Measurements from ENCODE around the gene MT4. TPM values are rescaled to one million over a fixed set of nuclear protein-coding genes. Genes with fewer than 3 reads are reported as not detected.
"Not testable (repeated sequence)": the region's sequence is repeated elsewhere in the genome, so short reads cannot be mapped to it uniquely, and the experiment has no call there.

Gene MT4
- total RNA-seq, 1 donor from 2014 or later = not detected

- no peak for DNase-seq (ENCODE audit: low spot score)
Measured at GRCh38 chr16:56559109-56559508, 5.8 kb upstream of the MT4 start.

DNA sequence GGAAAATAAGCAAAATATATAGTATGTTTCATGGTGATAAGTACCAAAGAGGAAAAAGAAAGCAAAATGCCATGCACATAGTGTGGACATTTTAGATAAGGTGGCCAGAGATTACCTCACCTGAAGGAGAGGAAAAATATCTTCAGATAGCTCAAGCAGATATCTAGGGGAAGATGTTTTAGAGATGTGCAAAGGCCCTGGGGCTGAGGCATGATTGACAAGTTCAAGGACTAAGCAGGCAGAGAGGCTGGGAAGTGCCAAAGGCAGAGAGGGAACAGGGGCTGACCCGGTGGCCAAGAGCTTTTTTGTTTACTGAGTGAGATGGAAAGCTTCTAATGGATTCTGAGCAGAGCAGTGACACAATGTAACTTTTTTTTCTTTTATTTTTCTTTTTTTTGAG lies 4.4 kb upstream of the MT4 start:
- DNase-seq (ENCODE audit: low spot score) = no peak

GRCh38 chr16:56561126-56561525 lies 3.7 kb upstream of the MT4 start:
- DNase-seq (ENCODE audit: low spot score) = no peak

DNA sequence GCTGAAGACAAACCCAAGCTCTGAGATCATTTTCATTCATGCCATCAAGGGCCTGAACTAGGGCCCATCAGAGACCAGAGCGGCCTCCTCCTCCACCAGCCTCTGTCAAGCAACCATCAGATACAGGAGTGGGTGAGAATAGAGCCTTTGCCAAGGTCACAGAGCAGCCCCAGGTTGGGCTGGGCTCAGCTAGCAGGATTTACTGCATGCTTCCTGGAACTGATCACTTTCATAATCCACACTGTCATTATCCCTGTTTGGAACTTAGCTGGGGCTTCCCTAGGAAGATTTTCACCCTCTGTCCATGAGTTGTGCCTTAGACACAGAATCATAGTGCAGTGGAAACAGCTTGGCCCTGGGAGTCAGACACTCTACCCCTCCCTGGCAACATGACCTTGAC lies 5.1 kb downstream of the MT4 start:
- DNase-seq (ENCODE audit: low spot score) = no peak

DNA sequence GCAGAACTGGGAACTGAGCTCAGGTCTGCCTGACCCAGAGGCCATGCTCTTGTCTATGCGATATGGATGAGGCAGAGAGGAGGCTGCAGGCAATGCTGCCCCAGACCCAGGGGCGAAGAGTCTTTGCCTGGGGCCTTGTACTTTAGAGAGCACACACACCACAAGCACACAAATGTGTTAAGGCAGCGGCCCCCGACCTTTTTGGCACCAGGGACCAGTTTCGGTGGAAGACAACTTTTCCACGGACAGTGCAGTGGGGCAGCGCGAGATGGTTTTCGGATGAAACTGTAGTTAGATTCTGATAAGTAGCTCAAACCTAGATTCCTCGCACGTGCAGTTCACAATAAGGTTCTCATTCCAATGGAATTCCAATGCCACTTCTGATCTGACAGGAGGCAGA lies 6.7 kb downstream of the MT4 start:
- DNase-seq (ENCODE audit: low spot score) = no peak

DNA sequence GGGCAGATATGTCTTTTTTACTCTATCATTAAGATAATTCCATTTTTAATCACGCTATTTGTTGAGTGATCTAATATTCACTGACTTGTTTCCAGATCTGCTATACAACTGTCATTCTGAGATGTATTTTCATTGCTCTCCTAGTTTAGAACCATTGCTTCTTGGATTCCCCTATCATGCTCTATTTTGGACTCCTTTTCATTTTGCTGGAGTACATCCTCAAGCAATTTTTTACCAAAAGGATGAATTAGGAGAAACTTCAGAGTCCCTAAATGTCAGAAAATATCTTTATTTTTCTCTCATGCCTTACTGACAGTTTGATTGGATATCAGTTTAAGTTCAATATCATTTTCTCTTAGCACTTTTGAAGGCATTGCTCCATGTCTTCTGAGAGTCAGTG lies 9.8 kb downstream of the MT4 start:
- no peak for DNase-seq (ENCODE audit: low spot score)

- DNase-seq (ENCODE audit: low spot score) = peak; percentile 82
Measured at GRCh38 chr16:56576585-56577299, 11.9 kb downstream of the MT4 start.

GRCh38 chr16:56577300-56577625 lies 12.4 kb downstream of the MT4 start:
- no peak for DNase-seq (ENCODE audit: low spot score)

- DNase-seq (ENCODE audit: low spot score) = no peak
Measured at GRCh38 chr16:56580391-56581048, 15.6 kb downstream of the MT4 start.

DNA sequence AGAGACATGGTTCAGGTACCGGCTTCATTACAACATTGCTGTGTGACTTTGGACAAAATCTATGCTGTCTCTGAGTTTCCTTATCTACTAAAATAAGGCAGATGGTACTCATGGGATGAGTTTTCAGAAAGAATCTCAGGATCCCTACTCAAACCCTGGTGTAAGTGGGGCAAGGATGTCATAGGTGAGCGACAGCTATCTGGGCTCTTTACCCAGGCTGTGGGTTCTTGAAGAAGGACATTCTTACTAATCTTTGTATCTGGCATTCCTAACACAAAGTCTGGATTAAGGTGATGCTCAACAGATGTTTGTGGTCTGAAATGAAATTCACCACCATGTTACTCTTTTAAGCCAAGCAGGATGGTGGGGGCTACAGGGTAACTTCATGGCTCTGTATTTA lies 18.0 kb downstream of the MT4 start:
- DNase-seq (ENCODE audit: low spot score) = not testable (repeated sequence)

- no peak for DNase-seq (ENCODE audit: low spot score)
Measured at GRCh38 chr16:56583351-56584168, 18.7 kb downstream of the MT4 start.

DNA sequence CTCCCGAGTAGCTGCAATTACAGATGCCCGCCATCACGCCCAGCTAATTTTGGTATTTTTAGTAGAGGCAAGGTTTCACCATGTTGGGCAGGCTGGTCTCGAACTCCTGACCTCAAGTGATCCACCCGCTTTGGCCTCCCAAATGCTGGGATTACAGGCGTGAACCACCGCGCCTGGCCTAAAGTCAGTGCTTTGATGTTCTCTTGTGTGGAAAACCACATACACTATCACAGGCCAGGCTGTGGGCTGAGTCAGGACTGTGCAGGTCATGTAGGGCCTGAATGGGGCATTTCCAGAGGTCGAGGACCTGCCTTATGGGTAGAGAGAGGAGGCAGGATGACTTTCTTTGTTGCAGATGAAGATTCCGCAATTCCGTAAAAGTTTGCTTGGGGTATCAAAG lies 19.4 kb downstream of the MT4 start:
- DNase-seq (ENCODE audit: low spot score) = no peak

DNA sequence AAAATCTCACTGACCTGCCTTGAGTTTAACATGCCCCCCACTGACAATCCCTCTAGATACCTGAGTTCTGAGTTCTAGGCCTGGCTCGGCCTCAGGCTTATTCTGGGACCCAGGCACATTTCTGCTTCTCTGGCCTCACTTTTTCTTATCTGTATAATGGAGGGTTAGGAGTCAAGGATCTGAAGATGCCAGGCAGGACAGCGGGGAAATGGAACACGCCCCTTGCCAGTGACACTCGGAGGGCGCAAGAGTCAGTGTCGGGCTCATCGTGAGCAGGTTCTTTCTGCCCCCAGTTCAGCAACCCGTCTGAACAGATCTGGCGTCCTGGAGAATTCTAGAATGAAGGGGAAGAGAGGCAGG lies 23.9 kb downstream of the MT4 start:
- no peak for DNase-seq (ENCODE audit: low spot score)

DNA sequence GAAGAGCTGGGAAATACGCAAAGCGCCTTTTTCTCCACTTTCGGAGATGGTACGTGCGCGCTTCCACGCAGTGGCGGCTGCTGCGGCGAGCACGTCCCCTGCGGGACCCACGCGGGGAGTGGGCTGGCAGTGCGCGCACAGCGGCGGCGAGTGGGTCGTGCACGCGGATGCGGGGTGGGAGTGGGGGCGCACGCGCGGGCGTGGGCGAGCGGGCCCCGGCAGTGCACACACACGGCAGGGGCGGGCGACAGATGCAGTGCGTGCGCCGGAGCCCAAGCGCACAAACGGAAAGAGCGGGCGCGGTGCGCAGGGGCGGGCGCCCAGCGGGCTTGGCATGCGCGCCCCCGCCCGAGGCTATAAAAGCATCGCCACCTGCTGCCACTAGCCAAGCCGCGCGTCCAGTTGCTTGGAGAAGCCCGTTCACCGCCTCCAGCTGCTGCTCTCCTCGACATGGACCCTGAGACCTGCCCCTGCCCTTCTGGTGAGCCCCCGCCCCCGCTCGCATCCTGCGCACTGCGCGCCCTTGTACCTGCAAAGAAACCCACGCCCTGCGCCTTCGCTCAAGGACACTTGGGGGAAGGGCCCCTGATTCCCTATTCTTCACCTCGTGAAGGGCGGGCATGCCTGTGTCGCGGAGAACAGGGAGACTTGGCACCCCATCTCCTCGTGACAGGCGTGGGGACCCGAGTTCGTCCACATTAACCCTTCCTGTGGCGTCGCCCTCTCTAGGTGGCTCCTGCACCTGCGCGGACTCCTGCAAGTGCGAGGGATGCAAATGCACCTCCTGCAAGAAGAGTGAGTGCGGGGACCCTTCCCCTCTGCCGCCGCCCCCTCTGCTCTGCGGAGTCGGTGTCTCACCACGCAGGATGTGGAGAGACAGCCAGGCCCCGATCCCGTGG lies 24.5 kb downstream of the MT4 start, which contains the start of gene MT3:
Gene MT3 (plus strand): TSS at position 388 of the 899 bp plus-strand sequence. CDS start 63 bp downstream, at position 451.
- DNase-seq (ENCODE audit: low spot score) = no peak

DNA sequence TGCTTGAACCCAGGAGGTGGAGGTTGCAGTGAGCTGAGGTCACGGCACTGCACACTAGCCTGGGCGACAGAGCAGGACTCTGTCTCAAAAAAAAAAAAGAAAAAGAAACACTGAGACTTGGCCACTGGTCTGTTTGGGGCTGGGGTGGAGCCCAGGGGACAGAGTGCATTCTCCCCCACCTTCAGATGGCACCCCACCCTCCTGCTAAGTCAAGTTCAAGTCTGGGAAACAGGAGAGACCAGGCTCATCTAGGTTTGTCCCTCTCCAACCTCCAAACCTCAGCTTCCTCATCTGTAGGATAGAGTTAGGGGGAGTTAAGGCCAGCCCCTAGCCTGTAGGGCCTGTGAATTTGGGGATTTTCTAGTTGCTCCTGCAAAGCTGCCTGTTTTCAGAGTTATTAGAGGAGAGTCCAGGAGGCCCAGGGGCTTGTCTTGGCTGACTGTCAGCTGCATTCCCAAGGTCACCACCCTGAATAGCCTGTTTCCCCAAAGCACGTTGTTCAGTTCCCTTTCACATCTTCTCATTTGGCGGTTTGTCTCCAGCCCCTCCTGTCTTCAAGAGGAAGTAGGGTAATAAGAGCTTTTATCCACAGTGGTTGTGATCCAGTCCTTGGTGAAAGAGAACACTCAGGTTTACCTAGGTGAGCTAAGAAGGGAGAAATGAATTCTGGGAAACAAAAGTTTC lies 26.6 kb downstream of the MT4 start:
- DNase-seq (ENCODE audit: low spot score) = no peak

GRCh38 chr16:56593573-56594291 lies 28.9 kb downstream of the MT4 start:
- no peak for DNase-seq (ENCODE audit: low spot score)

GRCh38 chr16:56594292-56594619 lies 29.4 kb downstream of the MT4 start:
- DNase-seq (ENCODE audit: low spot score) = no peak

- no peak for DNase-seq (ENCODE audit: low spot score)
Measured at GRCh38 chr16:56600398-56600999, 35.6 kb downstream of the MT4 start.

GRCh38 chr16:56601325-56601724 lies 36.5 kb downstream of the MT4 start:
- DNase-seq (ENCODE audit: low spot score) = no peak

- DNase-seq (ENCODE audit: low spot score) = no peak
Measured at GRCh38 chr16:56603589-56603988, 38.7 kb downstream of the MT4 start.
